Thoracic aorta (tissue), 2 donors: ENCODE data around the gene CNDP1. TPM values are rescaled to one million over a fixed set of nuclear protein-coding genes. Genes with fewer than 3 reads are reported as not detected.

ENCODE experiments used
- ATAC-seq: fragments of 150-250 bp; one replicate; pipeline ENCODE4 v1.8.0; 2017; ENCODE audit warnings: low read depth; ENCODE audit not compliant: insufficient number of reproducible peaks, low FRiP score
- DNase-seq: peaks from one replicate; pipeline ENCODE4 v3.0.0-alpha.2; 2020; ENCODE audit warnings: low spot score
- H3K27ac ChIP-seq, 2 donors: fragments of 200-600 bp; sonication (generic); 1 replicate in 1 of 2; 2 replicates in 1 of 2; pipeline ENCODE4 v1.5.1; 2016; ENCODE audit warnings: mild to moderate bottlenecking in 2 of 2, moderate library complexity in 2 of 2
- H3K27me3 ChIP-seq: fragments of 200-600 bp; sonication (generic); replicated peaks from 2 replicates; pipeline ENCODE4 v1.6.0; 2016; ENCODE audit warnings: mild to moderate bottlenecking; ENCODE audit not compliant: insufficient read depth
- H3K36me3 ChIP-seq: fragments of 200-600 bp; sonication (generic); one replicate; pipeline ENCODE4 v1.5.1; 2016
- H3K4me1 ChIP-seq, 2 donors: fragments of 200-600 bp; sonication (generic); 1 replicate in 1 of 2; 2 replicates in 1 of 2; pipeline versions ENCODE4 v1.5.1 to v1.6.0; 2016; ENCODE audit warnings: low read depth in 2 of 2, mild to moderate bottlenecking in 1 of 2; ENCODE audit not compliant: control insufficient read depth in 1 of 2
- H3K4me3 ChIP-seq: fragments of 200-600 bp; sonication (generic); 2 replicates; pipeline ENCODE4 v1.5.1; 2016; ENCODE audit warnings: mild to moderate bottlenecking
- H3K9me3 ChIP-seq: fragments of 200-600 bp; sonication (generic); 2 replicates; pipeline ENCODE4 v1.5.1; 2016
- total RNA-seq, 2 donors: library from RNA; depleted of rRNA; stranded (reverse); fragments of >200 nt; gene quantifications; one replicate each; pipeline versions ENCODE4 v1.1.0 to v1.2.3, GENCODE V29; 2016
- TF ChIP-seq, protein P1 (sequence below): fragments of 200-600 bp; sonication (generic); IDR thresholded peaks from one replicate; pipeline ENCODE4 v1.5.1; 2019; ENCODE audit warnings: antibody characterized with exemption

CNDP1 gene
- total RNA-seq, 2 donors from 2014 or later, result not detected

DNA sequence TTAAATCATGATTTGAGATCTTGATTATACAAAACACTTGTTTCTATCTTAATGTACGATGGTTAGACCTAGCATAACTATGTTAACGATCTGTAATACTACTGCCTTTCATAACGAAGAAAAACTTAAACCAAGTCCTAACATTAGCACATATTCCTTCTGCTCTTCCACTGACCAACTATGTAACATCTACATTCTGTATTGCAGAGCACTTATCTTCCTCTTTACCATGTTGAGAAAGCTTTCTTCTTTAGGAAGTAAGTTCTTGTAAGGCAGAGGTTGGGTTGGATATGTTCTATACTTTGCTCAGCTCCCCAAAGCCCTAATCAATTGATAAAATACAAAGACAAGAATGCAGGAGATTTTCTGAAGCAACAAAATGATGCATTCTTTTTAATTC lies 55.5 kb downstream of the CNDP1 start:
- Histone ChIP-seq H3K27ac (no peak overlapping the region), H3K4me3 (no peak overlapping the region), H3K36me3 (peaks cover 2% of the 10 kb centered on the region), H3K27me3 (no peaks in the 10 kb centered on the region), H3K4me1 (no peaks in the 10 kb centered on the region), H3K9me3 (peaks cover 10% of the 10 kb centered on the region)
- ATAC-seq, result no peak
- TF ChIP-seq, protein P1, sequence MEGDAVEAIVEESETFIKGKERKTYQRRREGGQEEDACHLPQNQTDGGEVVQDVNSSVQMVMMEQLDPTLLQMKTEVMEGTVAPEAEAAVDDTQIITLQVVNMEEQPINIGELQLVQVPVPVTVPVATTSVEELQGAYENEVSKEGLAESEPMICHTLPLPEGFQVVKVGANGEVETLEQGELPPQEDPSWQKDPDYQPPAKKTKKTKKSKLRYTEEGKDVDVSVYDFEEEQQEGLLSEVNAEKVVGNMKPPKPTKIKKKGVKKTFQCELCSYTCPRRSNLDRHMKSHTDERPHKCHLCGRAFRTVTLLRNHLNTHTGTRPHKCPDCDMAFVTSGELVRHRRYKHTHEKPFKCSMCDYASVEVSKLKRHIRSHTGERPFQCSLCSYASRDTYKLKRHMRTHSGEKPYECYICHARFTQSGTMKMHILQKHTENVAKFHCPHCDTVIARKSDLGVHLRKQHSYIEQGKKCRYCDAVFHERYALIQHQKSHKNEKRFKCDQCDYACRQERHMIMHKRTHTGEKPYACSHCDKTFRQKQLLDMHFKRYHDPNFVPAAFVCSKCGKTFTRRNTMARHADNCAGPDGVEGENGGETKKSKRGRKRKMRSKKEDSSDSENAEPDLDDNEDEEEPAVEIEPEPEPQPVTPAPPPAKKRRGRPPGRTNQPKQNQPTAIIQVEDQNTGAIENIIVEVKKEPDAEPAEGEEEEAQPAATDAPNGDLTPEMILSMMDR, result no peak
- DNase-seq, result no peak

DNA sequence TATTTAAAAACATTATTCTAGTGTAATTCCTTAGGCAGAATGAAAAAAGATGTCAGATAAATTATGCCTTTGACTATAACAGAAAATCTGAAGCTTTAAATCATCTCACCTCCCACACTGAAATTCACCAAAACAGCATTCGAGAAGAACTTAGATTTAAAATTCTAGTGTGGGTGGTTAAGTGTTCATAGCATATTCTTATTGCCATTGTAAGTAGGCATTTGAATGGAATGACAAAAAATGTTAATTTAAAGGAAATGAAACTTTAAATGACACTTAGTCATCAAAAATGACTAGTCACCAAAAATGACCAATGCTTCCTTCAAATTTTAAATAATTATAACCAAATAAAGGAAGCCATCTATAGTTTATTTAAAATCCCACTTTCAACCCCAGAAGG lies 56.4 kb downstream of the CNDP1 start:
- TF ChIP-seq, protein P1, result no peak
- Histone ChIP-seq H3K9me3 (peaks cover 10% of the 10 kb centered on the region), H3K27me3 (no peaks in the 10 kb centered on the region), H3K36me3 (peaks cover 2% of the 10 kb centered on the region), H3K4me1 (peaks cover under 1 to 3% of the 10 kb centered on the region in 2 donors), H3K27ac (no peak overlapping the region), H3K4me3 (no peak overlapping the region)
- ATAC-seq (no peak), DNase-seq (no peak)

DNA sequence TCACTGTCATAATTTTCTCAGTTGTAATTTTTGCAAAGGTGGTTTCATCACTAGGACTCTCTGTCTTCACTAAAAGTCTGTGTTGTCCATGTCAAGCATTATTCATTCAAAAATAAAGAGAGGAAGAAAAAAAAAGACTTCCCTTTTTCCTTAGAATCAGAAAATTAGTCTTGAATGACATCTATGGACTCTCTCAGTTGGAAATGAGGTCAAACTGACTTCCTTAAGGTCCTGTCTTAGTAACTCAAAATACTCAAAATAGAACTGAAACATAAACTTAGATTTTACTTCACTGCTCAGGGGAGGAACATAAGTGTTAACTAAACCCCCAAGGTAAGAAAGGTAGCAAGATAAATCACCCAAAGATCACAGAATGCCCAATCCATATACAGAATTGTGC lies 61.1 kb downstream of the CNDP1 start:
- Histone ChIP-seq H3K27ac (no peak overlapping the region), H3K9me3 (peaks cover 14% of the 10 kb centered on the region), H3K36me3 (peaks cover 2% of the 10 kb centered on the region), H3K4me1 (peaks cover 15 to 28% of the 10 kb centered on the region in 2 donors), H3K4me3 (no peak overlapping the region), H3K27me3 (no peaks in the 10 kb centered on the region)
- TF ChIP-seq, protein P1, result no peak
- ATAC-seq, result no peak
- DNase-seq, result no peak

- H3K9me3 ChIP-seq, result peaks cover 8% of the 10 kb centered on the region
- H3K36me3 ChIP-seq, result peaks cover 2% of the 10 kb centered on the region
- TF ChIP-seq, protein P1, result no peak
- ATAC-seq, result peak; percentile 35
- DNase-seq, result peak; percentile 17
- peak overlapping the region; percentile 91 to 98 for H3K27ac ChIP-seq
- peaks cover 15 to 28% of the 10 kb centered on the region in 2 donors for H3K4me1 ChIP-seq
- peak overlapping the region; percentile 79 for H3K4me3 ChIP-seq
- no peaks in the 10 kb centered on the region for H3K27me3 ChIP-seq
Measured at GRCh38 chr18:74597034-74597661, 62.8 kb downstream of the CNDP1 start.

GRCh38 chr18:74597662-74598349 lies 63.5 kb downstream of the CNDP1 start, which contains the start of gene ZNF407:
Gene ZNF407 (plus strand): TSS chr18:74597870. CDS start chr18:74631020, 33,150 bp downstream.
- H3K4me3 ChIP-seq, result peak within 1 kb of the TSS; percentile 79
- TF ChIP-seq, protein P1, result no peak
- H3K27ac ChIP-seq, result peak within 1 kb of the TSS; percentile 91 to 98
- H3K36me3 ChIP-seq, result peaks cover 2% of the 10 kb centered on the region
- peak; percentile 70 for DNase-seq
- peak; percentile 96 for ATAC-seq
- H3K4me1 ChIP-seq, result peaks cover 15 to 28% of the 10 kb centered on the region in 2 donors
- H3K27me3 ChIP-seq, result no peaks in the 10 kb centered on the region
- peaks cover 8% of the 10 kb centered on the region for H3K9me3 ChIP-seq
